IMR-90 (cell line): Measurements from ENCODE around the gene PTGDR2. TPM values are rescaled to one million over a fixed set of nuclear protein-coding genes. Genes with fewer than 3 reads are reported as not detected.

Source experiments
- ATAC-seq: fragments of 200-7000 bp; cut with Tn5 transposase; 2 replicates; pipeline ENCODE4 v1.9.1; 2020; ENCODE audit warnings: low read depth, mild to moderate bottlenecking, moderate library complexity
- BruUV-seq: library from RNA; stranded (reverse); fragments of 400-500 nt; replicated peaks from 2 replicates; lab custom pipeline; 2021; lab: Mats Ljungman, UMichigan
- CTCF ChIA-PET: fragments of 300-600 bp; formaldehyde crosslinking; extraction: SDS; loops from one replicate; lab custom pipeline; 2021; ENCODE audit warnings: antibody characterized with exemption; lab: Yijun Ruan, JAX
- POLR2A ChIA-PET: fragments of 300-600 bp; sonication (Branson Sonifier 250); formaldehyde crosslinking; loops from one replicate; lab custom pipeline; 2022; ENCODE audit warnings: antibody characterized with exemption; ENCODE audit not compliant: unreplicated experiment; lab: Charles Lee
- DNase-seq: peaks from one replicate; pipeline ENCODE4 v3.0.0; 2013
- H2AFZ ChIP-seq: replicated peaks from 2 replicates; pipeline ENCODE3; 2013; ENCODE audit warnings: low read length, mild to moderate bottlenecking; ENCODE audit not compliant: poor library complexity
- H2AK5ac ChIP-seq: 2 replicates; pipeline ENCODE4 v1.6.1; 2013; ENCODE audit warnings: low read depth, low read length, inconsistent platforms
- H2AK9ac ChIP-seq: replicated peaks from 2 replicates; pipeline ENCODE3; 2013; ENCODE audit warnings: mild to moderate bottlenecking, low read depth, low read length, moderate library complexity; ENCODE audit not compliant: poor library complexity
- H2BK120ac ChIP-seq: 2 replicates; pipeline ENCODE4 v1.6.1; 2013; ENCODE audit warnings: low read depth, low read length, inconsistent platforms
- H2BK15ac ChIP-seq: 3 replicates; pipeline ENCODE4 v1.6.1; 2013; ENCODE audit warnings: low read depth, low read length, inconsistent platforms
- H2BK20ac ChIP-seq: 2 replicates; pipeline ENCODE4 v1.6.1; 2013; ENCODE audit warnings: low read depth, mild to moderate bottlenecking, inconsistent platforms, low read length, moderate library complexity
- H2BK5ac ChIP-seq: 2 replicates; pipeline ENCODE4 v1.6.1; 2013; ENCODE audit warnings: mild to moderate bottlenecking, low read depth, low read length, inconsistent platforms; ENCODE audit not compliant: poor library complexity, severe bottlenecking
- H3K14ac ChIP-seq: replicated peaks from 2 replicates; pipeline ENCODE4 v1.6.1; 2013; ENCODE audit warnings: low read depth, low read length, inconsistent platforms
- H3K18ac ChIP-seq: 2 replicates; pipeline ENCODE4 v1.6.1; 2013; ENCODE audit warnings: low read depth, low read length, control low read depth
- H3K23ac ChIP-seq: 2 replicates; pipeline ENCODE4 v1.6.1; 2013; ENCODE audit warnings: low read depth, low read length, inconsistent platforms
- H3K27ac ChIP-seq: 2 replicates; pipeline ENCODE4 v1.5.1; 2013; ENCODE audit warnings: mild to moderate bottlenecking, control low read depth, low read length; ENCODE audit not compliant: insufficient read depth
- H3K27me3 ChIP-seq: 2 replicates; pipeline ENCODE4 v1.6.1; 2013; ENCODE audit warnings: low read length; ENCODE audit not compliant: control insufficient read depth, insufficient read depth
- H3K36me3 ChIP-seq: 2 replicates; pipeline ENCODE4 v1.6.1; 2013; ENCODE audit warnings: low read length, mixed read lengths; ENCODE audit not compliant: control insufficient read depth, insufficient read depth
- H3K4ac ChIP-seq: 2 replicates; pipeline ENCODE4 v1.6.1; 2013; ENCODE audit warnings: low read depth, low read length, inconsistent platforms
- H3K4me1 ChIP-seq: 2 replicates; pipeline ENCODE4 v1.6.1; 2013; ENCODE audit warnings: low read length, mixed read lengths; ENCODE audit not compliant: control insufficient read depth, insufficient read depth
- H3K4me2 ChIP-seq: 2 replicates; pipeline ENCODE4 v1.6.1; 2013; ENCODE audit warnings: low read depth, mild to moderate bottlenecking, control low read depth, low read length, moderate library complexity
- H3K4me3 ChIP-seq: 2 replicates; pipeline ENCODE4 v1.5.1; 2013; ENCODE audit warnings: low read depth, mild to moderate bottlenecking, control low read depth, low read length, moderate library complexity; ENCODE audit not compliant: insufficient read depth
- H3K56ac ChIP-seq: 2 replicates; pipeline ENCODE4 v1.6.1; 2013; ENCODE audit warnings: low read length, inconsistent platforms; ENCODE audit not compliant: insufficient read depth; ENCODE audit errors: extremely low read depth
- H3K79me1 ChIP-seq, 2 experiments: 2 replicates each; pipeline ENCODE4 v1.6.1; 2013; ENCODE audit warnings: low read length in 2 of 2, inconsistent platforms in 1 of 2, low read depth in 1 of 2
- H3K9ac ChIP-seq: 2 replicates; pipeline ENCODE4 v1.6.1; 2013; ENCODE audit warnings: low read depth, low read length, control low read depth
- H3K9me1 ChIP-seq: 2 replicates; pipeline ENCODE4 v1.6.1; 2013; ENCODE audit warnings: low read length, inconsistent platforms; ENCODE audit not compliant: insufficient read depth
- H3K9me3 ChIP-seq: 2 replicates; pipeline ENCODE4 v1.6.1; 2013; ENCODE audit warnings: low read length; ENCODE audit not compliant: control insufficient read depth, insufficient read depth
- H4K20me1 ChIP-seq: 2 replicates; pipeline ENCODE4 v1.6.1; 2013; ENCODE audit warnings: low read length, inconsistent platforms; ENCODE audit not compliant: insufficient read depth
- H4K5ac ChIP-seq: 2 replicates; pipeline ENCODE4 v1.6.1; 2013; ENCODE audit warnings: mild to moderate bottlenecking, low read depth, low read length, control low read depth
- H4K8ac ChIP-seq, 2 experiments: 2 replicates each; pipeline ENCODE4 v1.6.1; 2013; ENCODE audit warnings: low read depth in 2 of 2, low read length in 2 of 2, control low read depth in 1 of 2, inconsistent platforms in 1 of 2
- H4K91ac ChIP-seq: 2 replicates; pipeline ENCODE4 v1.6.1; 2013; ENCODE audit warnings: low read depth, low read length, inconsistent platforms; ENCODE audit not compliant: insufficient read depth
- CEBPB ChIP-seq: IDR thresholded peaks from 2 replicates; pipeline ENCODE4 v1.6.1; 2012; ENCODE audit warnings: low read depth, low read length, improper control_type of control experiment
- CHD1 ChIP-seq: IDR thresholded peaks from 2 replicates; pipeline ENCODE4 v1.6.1; 2012; ENCODE audit warnings: low read depth, low read length, improper control_type of control experiment
- MAZ ChIP-seq: IDR thresholded peaks from 2 replicates; pipeline ENCODE4 v1.6.1; 2012; ENCODE audit warnings: low read depth, mild to moderate bottlenecking, low read length, improper control_type of control experiment, moderate library complexity, borderline replicate concordance
- NFE2L2 ChIP-seq: fragments of 150-350 bp; IDR thresholded peaks from 2 replicates; pipeline ENCODE4 v1.6.1; 2016; ENCODE audit warnings: low read depth, mild to moderate bottlenecking, low read length
- POLR2A ChIP-seq: IDR thresholded peaks from 2 replicates; pipeline ENCODE4 v1.6.1; 2012; ENCODE audit warnings: mild to moderate bottlenecking, low read depth, low read length
- RAD21 ChIP-seq: IDR thresholded peaks from 2 replicates; pipeline ENCODE4 v1.6.1; 2012; ENCODE audit warnings: low read length, improper control_type of control experiment
- SMC3 ChIP-seq: fragments of 150-350 bp; IDR thresholded peaks from 2 replicates; pipeline ENCODE4 v1.6.1; 2016; ENCODE audit warnings: low read depth, mild to moderate bottlenecking, antibody characterized with exemption, low read length, moderate library complexity
- WGBS, 2 experiments: methylation state at CpG; one replicate each; pipeline versions ENCODE4 v1.1.5 to v1.1.7; 2013; ENCODE audit warnings: missing lambda C conversion rate in 2 of 2; ENCODE audit not compliant: insufficient read length in 1 of 2; ENCODE audit errors: extremely low coverage in 2 of 2; 5-methylcytosine and 5-hydroxymethylcytosine counted together
- dilution Hi-C: fragments of 300-500 bp; cut with HindIII; formaldehyde crosslinking; loops from one replicate; pipeline ENCODE4 v1.14.3; 2018; ENCODE audit warnings: low sequenced_read_pairs; ENCODE audit not compliant: unreplicated experiment
- in situ Hi-C: fragments of 300-500 bp; cut with MboI; formaldehyde crosslinking; loops from 3 replicates; pipeline ENCODE4 v1.14.3; 2019; ENCODE audit warnings: low sequenced_read_pairs, inconsistent platforms, mixed read lengths
- intact Hi-C: fragments of 100-400 bp; cut with micrococcal nuclease; formaldehyde crosslinking; loops from 2 replicates; pipeline ENCODE4 v1.10.0; 2022
- polyA plus RNA-seq, 3 experiments: library from polyadenylated mRNA; depleted of rRNA; stranded (reverse); fragments of >200 nt; gene quantifications; 2 replicates each; pipeline ENCODE4 v1.2.3, GENCODE V29; 2012; ENCODE audit warnings: low replicate concordance in 1 of 3
- total RNA-seq: library from RNA; depleted of rRNA; stranded (reverse); fragments of >200 nt; gene quantifications from 2 replicates; pipeline ENCODE4 v1.2.3, GENCODE V29; 2012

PTGDR2 gene
- total and polyA plus RNA-seq, 2 of the 4 experiments (the other 2 are of a cell fraction), result under 0.01 to 0.12 TPM

DNA sequence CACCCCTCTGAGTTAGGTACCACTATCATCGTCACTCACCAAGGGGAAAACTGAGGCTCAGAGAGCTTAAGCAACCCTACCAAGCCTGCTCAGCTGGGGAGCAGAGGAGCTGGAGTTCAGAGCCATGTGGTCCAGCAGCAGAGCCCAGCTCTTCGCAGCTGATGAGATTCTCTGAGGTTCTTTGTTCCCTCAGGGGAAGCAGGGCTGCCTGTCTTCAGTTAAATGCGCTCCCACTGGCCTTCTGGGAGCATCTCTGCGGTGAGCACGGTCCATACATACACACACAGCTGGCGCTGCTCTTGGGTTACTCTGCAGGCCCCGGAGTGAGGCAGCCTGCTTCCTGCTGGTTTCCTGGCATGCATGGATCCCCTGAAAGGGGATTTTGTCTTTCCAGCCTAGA lies 5.2 kb upstream of the PTGDR2 start:
- ChIA-PET POLR2A (no interaction called here), CTCF (interaction anchor here (0.8 to 1.0 kb wide), 2 partner anchors 23 to 28 kb away, joined by 3 to 6 read pairs; no protein-coding TSS in a partner anchor)
- H3K4me3 ChIP-seq, result no peak overlapping the region
- no peak for ATAC-seq
- in situ Hi-C loops, result no loop called here
- H2AK5ac ChIP-seq, result no peak overlapping the region
- no peak overlapping the region for H3K23ac ChIP-seq
- no peak overlapping the region for H2BK15ac ChIP-seq
- no CpG with 5 or more reads among the region's 7 CpGs for WGBS, 2 experiments
- TF ChIP-seq SMC3 (no peak), NFE2L2 (no peak), RAD21 (no peak), CEBPB (no peak), POLR2A (no peak), CHD1 (no peak), MAZ (no peak)
- H4K91ac ChIP-seq, result no peak overlapping the region
- no peak for DNase-seq
- peaks cover 13% of the 10 kb centered on the region for H3K27me3 ChIP-seq
- H3K4ac ChIP-seq, result no peak overlapping the region
- no peaks in the 10 kb centered on the region for H3K9me3 ChIP-seq
- BruUV-seq, result no TSS peak
- H3K4me2 ChIP-seq, result no peak overlapping the region
- H3K27ac ChIP-seq, result no peak overlapping the region
- dilution Hi-C loops, result no loop called here
- H3K4me1 ChIP-seq, result peaks cover 5% of the 10 kb centered on the region
- H3K14ac ChIP-seq, result no peak overlapping the region
- H2BK120ac ChIP-seq, result no peak overlapping the region
- no peaks in the 10 kb centered on the region for H3K36me3 ChIP-seq
- no peaks in the 10 kb centered on the region for H3K79me1 ChIP-seq
- H2BK20ac ChIP-seq, result no peak overlapping the region
- intact Hi-C loops, result no loop called here
- no peak overlapping the region for H3K56ac ChIP-seq
- no peak overlapping the region for H4K5ac ChIP-seq
- no peak overlapping the region for H2BK5ac ChIP-seq
- no peak overlapping the region for H4K8ac ChIP-seq
- H2AK9ac ChIP-seq, result no peak overlapping the region
- no peak overlapping the region for H3K9ac ChIP-seq
- H3K9me1 ChIP-seq, result peaks cover 2% of the 10 kb centered on the region; the same call in 1 of the 2 replicates
- no peak overlapping the region for H3K18ac ChIP-seq
- no peak overlapping the region for H2AFZ ChIP-seq
- H4K20me1 ChIP-seq, result no peaks in the 10 kb centered on the region
